HL-60 (cell line): ENCODE data around the gene MYH9.
"Not testable (repeated sequence)": the region's sequence is repeated elsewhere in the genome, so short reads cannot be mapped to it uniquely, and the experiment has no call there.

Experiments
- DNase-seq, 2 experiments: peaks; one replicate each; pipeline ENCODE4 v3.0.0-alpha.2; 2010 to 2020; ENCODE audit warnings: low read depth in 1 of 2, low spot score in 1 of 2
- H3K27ac ChIP-seq: fragments of 250-450 bp; sonication (Bioruptor Pico); replicated peaks from 2 replicates; pipeline ENCODE4 v1.5.1; 2020; ENCODE audit warnings: mild to moderate bottlenecking, moderate library complexity
- H3K27me3 ChIP-seq: fragments of 250-450 bp; sonication (Bioruptor Pico); 2 replicates; pipeline ENCODE4 v1.5.1; 2021; ENCODE audit warnings: mild to moderate bottlenecking, moderate library complexity; ENCODE audit not compliant: insufficient read depth, poor library complexity, severe bottlenecking
- H3K4me3 ChIP-seq: replicated peaks from 2 replicates; pipeline ENCODE4 v1.5.1; 2011; ENCODE audit warnings: mild to moderate bottlenecking, control low read depth, low read length; ENCODE audit not compliant: insufficient read depth
- GABPA ChIP-seq: IDR thresholded peaks from 2 replicates; pipeline ENCODE4 v1.6.1; 2012; ENCODE audit warnings: low read depth
- POLR2AphosphoS5 ChIP-seq: IDR thresholded peaks from 2 replicates; pipeline ENCODE4 v1.6.1; 2012; ENCODE audit warnings: low read depth
- SPI1 ChIP-seq: IDR thresholded peaks from 2 replicates; pipeline ENCODE4 v1.6.1; 2012; ENCODE audit warnings: low read depth, mild to moderate bottlenecking, borderline replicate concordance
- TF ChIP-seq, protein P1 (sequence below): IDR thresholded peaks from one replicate; pipeline ENCODE4 v1.5.1; 2011; ENCODE audit warnings: low read length, control low read depth, inconsistent platforms; ENCODE audit not compliant: insufficient read depth
- TF ChIP-seq, protein P2 (sequence below): IDR thresholded peaks from 2 replicates; pipeline ENCODE4 v1.6.1; 2012; ENCODE audit warnings: low read depth; ENCODE audit not compliant: insufficient replicate concordance

MYH9 gene

DNA sequence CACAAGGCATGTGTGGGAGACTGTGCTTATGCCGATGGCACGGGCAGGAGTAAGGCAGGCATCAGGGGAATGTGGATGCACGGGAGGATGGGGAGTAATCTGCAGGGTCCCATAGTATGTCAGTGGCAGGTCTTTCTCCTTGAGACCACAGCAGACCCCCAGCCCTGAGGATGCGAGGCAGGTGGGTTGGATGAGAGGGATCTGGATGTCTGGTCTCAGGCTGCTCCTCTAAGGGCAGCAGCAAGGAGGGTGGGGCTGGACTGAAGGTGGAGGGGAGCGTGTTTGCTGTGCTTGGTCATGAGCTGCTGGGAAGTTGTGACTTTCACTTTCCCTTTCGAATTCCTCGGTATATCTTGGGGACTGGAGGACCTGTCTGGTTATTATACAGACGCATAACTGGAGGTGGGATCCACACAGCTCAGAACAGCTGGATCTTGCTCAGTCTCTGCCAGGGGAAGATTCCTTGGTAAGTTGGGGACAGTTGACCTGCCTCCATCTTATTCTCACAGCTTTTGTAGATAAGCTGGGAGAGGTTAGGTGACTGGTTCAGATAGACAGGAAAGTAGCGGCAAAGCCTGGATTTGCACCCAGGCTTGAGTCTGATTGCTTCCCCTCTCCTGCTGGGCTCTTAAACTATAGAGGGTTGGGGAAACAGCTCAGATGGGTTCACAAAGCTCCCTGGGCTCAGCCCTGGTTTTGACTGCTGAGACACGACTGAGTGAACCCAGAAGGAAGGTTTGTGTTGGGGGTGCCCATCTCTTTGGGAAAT lies 134.8 kb downstream of the MYH9 start, which contains the start of gene APOL1:
TSS of gene APOL1 (plus strand) at position 380 of the 769 bp plus-strand sequence. CDS start 1,823 bp downstream, outside the sequence.
- TF ChIP-seq, protein P1, sequence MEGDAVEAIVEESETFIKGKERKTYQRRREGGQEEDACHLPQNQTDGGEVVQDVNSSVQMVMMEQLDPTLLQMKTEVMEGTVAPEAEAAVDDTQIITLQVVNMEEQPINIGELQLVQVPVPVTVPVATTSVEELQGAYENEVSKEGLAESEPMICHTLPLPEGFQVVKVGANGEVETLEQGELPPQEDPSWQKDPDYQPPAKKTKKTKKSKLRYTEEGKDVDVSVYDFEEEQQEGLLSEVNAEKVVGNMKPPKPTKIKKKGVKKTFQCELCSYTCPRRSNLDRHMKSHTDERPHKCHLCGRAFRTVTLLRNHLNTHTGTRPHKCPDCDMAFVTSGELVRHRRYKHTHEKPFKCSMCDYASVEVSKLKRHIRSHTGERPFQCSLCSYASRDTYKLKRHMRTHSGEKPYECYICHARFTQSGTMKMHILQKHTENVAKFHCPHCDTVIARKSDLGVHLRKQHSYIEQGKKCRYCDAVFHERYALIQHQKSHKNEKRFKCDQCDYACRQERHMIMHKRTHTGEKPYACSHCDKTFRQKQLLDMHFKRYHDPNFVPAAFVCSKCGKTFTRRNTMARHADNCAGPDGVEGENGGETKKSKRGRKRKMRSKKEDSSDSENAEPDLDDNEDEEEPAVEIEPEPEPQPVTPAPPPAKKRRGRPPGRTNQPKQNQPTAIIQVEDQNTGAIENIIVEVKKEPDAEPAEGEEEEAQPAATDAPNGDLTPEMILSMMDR = no peak
- TF ChIP-seq POLR2AphosphoS5 (no peak), GABPA (no peak), SPI1 (no peak)
- TF ChIP-seq, protein P2, sequence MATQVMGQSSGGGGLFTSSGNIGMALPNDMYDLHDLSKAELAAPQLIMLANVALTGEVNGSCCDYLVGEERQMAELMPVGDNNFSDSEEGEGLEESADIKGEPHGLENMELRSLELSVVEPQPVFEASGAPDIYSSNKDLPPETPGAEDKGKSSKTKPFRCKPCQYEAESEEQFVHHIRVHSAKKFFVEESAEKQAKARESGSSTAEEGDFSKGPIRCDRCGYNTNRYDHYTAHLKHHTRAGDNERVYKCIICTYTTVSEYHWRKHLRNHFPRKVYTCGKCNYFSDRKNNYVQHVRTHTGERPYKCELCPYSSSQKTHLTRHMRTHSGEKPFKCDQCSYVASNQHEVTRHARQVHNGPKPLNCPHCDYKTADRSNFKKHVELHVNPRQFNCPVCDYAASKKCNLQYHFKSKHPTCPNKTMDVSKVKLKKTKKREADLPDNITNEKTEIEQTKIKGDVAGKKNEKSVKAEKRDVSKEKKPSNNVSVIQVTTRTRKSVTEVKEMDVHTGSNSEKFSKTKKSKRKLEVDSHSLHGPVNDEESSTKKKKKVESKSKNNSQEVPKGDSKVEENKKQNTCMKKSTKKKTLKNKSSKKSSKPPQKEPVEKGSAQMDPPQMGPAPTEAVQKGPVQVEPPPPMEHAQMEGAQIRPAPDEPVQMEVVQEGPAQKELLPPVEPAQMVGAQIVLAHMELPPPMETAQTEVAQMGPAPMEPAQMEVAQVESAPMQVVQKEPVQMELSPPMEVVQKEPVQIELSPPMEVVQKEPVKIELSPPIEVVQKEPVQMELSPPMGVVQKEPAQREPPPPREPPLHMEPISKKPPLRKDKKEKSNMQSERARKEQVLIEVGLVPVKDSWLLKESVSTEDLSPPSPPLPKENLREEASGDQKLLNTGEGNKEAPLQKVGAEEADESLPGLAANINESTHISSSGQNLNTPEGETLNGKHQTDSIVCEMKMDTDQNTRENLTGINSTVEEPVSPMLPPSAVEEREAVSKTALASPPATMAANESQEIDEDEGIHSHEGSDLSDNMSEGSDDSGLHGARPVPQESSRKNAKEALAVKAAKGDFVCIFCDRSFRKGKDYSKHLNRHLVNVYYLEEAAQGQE = no peak
- Histone ChIP-seq H3K27me3 (no peaks in the 10 kb centered on the region), H3K27ac (no peak within 1 kb of the TSS; the same call in 1 of the 2 replicates), H3K4me3 (peak within 1 kb of the TSS; percentile 13)
- DNase-seq = no peak

DNA sequence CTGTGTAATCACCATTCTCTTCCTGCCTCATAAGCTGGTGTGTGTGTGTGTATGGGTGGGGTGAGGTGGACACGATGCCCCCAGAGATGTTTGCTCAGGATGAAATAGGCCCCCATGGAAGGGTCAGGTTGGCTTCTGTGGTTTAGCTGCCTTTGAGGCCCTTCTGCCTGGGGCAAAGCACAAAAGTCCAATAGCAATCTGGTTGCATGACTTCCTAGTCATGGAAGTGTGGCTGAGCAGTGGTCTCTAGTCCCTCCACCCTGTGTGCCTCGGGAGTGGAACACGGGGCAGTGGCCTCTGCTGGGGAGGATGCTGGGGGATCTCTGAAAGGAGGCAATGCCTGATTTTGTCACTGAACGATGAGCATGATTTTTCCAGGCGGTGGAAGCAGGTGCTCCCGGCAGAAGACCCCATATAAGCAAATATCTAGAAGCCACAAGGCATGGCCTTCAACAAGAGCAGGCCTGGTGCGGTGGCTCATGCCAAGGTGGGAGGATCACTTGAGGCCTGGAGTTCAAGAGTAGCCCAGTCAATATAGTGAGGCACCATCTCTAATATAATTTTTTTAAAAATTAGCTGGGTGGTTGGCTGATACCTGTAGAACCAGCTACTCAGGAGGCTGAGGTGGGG lies 135.7 kb downstream of the MYH9 start:
- H3K27me3 ChIP-seq, H3K4me3 ChIP-seq, H3K27ac ChIP-seq, DNase-seq: not testable (repeated sequence)

DNA sequence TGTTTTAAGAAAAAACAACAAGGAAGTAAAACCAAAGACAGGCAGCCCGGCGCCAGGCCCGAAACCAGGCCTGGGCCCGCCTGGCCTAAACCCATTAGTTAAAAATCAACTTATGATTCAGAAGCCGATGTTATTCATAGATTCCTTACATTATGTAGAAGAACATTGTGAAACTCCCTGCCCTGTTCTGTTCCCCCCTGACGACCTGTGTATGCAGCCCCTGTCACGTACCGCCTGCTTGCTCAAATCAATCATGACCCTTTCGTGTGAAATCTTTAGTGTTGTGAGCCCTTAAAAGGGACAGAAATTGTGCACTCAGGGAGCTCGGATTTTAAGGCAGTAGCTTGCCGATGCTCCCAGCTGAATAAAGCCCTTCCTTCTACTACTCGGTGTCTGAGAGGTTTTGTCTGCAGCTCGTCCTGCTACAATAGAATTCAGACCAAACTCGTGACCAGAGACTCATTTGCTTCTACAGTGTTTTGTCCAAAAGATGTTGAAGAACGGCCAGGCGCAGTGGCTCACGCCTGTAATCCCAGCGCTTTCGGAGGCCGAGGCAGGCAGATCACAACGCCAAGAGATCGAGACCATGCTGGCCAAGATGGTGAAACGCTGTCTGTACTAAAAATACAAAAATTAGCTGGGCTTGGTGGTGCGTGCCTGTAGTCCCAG lies 137.3 kb downstream of the MYH9 start:
- H3K27ac ChIP-seq, H3K4me3 ChIP-seq, DNase-seq, H3K27me3 ChIP-seq: not testable (repeated sequence)

DNA sequence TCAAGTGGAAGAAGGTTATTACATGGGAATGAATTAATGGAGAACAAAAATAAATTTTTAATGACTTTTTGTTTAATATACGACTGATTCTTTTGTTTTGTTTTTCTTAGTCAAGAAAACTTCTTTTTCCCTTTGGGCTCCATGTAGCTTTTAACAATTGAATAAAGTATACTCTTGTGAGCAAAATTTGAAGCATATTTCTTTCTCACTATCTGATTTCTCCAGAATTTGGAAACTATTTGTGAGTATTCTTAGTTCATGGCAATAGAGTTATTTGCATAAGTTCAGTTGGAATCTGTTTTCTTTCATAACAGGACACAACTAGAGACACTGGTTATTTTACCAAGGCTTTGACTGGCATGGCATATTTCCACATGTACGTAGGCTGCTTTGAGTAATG lies 138.6 kb downstream of the MYH9 start:
- Histone ChIP-seq H3K4me3 (no peak overlapping the region), H3K27ac (no peak overlapping the region), H3K27me3 (no peaks in the 10 kb centered on the region)
- no peak for DNase-seq
- TF ChIP-seq, protein P2 = no peak
- TF ChIP-seq, protein P1 = no peak
- no peak for TF ChIP-seq POLR2AphosphoS5
- no peak for TF ChIP-seq SPI1
- TF ChIP-seq GABPA = no peak
